CMK (cell line): ENCODE measurements around the gene PDGFD.
"Not testable (repeated sequence)": the region's sequence is repeated elsewhere in the genome, so short reads cannot be mapped to it uniquely, and the experiment has no call there.

Experiments
- DNase-seq: peaks from one replicate; pipeline ENCODE4 v3.0.0-alpha.2; 2010; ENCODE audit warnings: low read depth

PDGFD gene

DNA sequence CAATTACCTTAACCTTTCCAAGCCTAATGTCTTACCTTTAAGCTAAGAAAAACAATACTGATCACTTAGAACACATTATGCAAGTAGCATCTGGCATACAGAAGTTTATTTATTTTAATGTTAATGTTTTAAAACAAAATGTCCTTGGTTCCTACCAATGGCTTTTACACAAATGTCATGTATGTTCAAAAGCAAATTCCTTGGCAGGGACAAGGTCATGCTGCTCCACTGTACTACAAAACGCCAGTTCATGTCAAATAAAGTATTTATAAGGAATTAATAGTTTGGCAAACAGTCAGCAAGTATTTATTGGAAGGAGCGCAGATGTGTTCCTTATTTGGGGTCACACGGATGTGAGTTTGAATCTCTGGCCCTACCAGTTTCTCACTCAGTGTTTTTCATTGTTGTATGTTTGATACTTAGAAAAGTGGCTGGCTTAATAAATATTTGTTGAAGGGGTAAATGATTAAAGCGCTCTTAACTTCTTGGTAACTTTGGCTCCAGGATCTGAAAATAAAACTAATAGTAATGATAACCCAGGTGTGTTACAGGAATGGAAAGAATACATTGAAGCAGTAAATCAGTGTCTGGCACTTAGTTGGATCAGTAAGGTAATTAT lies 108.9 kb downstream of the PDGFD start:
- DNase-seq = no peak

DNA sequence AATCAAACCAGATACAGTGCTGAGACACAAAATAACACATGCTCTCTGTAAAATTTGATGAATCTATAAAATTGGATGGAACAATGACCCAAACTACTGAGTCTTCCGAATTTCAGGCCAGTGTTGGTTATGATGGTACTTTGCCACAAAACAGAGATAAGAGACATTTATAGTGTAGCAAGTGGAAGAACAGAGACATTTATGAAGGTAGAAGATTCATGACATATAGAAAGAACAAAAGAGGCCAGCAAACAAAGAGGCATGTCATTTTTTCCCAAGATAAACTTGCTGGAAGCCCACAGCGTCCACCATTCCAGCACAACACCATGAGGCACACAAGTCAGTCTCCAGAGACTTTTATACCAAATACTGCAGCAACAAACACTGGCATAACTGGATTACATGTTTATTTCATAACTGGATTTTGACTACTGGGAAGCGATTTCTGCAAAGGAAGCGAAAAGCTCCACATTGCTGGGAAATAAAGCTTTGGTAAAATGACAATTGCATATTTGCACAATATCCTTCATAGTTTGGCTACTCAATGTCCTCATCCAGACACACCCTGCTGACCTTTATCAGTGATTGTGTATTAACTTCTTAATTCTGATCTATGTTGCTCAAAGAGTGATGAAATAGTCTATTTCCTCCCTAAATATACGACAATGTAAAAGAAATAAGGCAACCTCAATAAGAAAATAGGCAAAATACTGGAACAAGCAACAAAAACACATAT lies 110.0 kb downstream of the PDGFD start:
- DNase-seq = no peak

DNA sequence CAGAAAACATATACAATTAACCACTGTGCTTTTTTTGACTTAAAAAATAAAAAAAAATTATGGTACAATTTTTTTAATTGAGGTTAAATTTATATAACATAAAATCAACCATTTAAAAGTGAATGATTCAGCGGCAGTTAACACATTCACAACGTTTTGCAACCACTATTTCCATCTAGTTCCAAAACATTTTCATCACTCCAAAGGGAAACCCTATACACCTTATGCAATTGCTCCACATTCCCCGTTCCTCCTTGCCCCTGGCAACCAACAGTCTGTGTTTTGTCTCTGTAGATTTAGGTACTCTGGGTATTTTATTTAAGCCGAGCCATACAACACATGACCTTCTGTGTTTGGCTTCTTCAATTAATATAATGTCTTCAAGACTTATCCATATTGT lies 112.2 kb downstream of the PDGFD start:
- no peak for DNase-seq

GRCh38 chr11:104049116-104049515 lies 114.8 kb downstream of the PDGFD start:
- DNase-seq = no peak

DNA sequence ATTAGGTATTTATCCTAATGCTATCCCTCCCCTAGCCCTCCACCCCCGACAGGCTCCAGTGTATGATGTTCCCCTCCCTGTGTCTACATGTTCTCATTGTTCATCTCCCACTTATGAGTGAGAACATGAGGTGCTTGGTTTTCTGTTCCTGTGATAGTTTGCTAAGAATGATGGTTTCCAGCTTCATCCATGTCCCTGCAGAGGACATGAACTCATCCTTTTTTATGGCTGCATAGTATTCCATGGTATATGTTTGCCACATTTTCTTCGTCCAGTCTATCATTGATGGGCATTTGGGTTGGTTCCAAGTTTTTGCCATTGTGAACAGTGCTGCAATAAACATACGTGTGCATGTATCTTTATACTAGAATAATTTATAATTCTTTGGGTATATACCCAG lies 117.1 kb downstream of the PDGFD start:
- not testable (repeated sequence) for DNase-seq

DNA sequence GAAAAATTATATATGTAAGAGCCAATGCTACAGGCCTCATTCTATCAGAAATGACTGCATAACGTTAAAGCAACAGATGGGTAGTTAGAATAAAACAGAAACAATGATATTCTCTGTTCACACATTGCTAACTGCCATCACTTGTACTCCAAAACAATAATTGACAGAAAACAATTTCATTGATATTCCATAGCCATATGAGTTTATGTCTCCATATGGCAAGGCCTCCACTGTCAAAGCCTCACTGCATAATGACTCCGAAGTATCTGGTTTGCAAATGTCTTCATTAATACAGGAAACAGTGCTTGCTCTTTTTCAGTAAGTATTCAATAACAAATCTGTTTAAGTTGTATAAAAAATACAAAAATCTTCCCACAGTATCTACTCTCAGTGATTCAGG lies 117.6 kb downstream of the PDGFD start:
- no peak for DNase-seq

GRCh38 chr11:104043678-104044239 lies 120.2 kb downstream of the PDGFD start:
- no peak for DNase-seq

DNA sequence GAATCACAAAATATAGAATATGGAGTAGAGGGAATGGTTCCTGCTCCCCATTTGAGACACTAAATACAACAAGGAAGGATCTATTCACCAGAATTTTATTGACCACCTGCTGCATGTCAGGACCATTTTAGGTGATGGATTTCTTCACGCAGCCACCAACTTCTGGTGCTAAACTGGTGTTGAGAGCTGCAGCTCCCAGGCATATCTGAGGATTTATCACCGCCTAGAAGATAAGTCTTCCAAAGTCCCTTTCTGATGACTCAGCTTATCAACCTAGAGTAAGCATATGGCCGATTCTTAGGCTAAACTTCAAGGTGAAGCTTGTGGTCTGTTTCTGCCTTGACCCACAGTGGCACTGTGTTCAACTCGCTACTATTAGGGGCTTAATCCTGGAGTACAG lies 120.8 kb downstream of the PDGFD start:
- no peak for DNase-seq

DNA sequence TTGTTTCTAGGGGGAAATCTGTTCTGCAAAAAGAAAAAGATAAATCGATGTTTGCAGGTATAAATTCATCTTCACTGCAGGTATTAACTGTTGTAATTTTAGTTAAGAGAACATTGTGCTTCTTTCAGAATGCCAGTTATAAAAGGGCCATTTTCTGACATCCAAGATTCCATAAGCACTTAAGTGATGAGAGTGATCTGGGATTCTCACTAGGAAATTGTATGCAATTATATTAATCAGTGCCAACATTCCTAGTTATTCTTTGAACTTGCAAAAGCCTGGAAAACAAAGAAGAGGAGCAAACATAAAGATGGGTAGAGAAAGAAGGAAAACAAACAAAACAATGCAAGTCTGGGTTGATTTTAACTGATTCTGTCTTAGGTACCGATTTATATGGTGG lies 122.2 kb downstream of the PDGFD start:
- DNase-seq = no peak

- no peak for DNase-seq
Observed at GRCh38 chr11:104036995-104037394, 127.0 kb downstream of the PDGFD start.

DNA sequence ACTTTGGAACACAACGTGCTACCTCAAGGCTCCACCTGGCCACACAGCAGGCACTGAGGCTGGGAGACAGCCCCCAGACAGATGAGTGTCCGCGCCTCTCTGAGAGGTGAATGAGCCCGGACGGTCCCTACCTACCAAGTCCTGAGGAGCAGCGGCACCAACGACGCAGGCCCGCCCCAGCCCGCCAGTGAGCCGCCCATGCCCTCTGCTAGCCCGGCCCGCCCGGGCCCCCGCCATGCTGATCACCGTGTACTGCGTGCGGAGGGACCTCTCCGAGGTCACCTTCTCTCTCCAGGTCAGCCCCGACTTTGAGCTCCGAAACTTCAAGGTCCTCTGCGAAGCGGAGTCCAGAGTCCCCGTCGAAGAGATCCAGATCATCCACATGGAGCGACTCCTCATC lies 127.4 kb downstream of the PDGFD start, which contains the start of gene DDI1:
Gene DDI1 (plus strand): TSS at position 53 of the 400 bp plus-strand sequence. CDS start 183 bp downstream, at position 236.
- DNase-seq = no peak

- DNase-seq = no peak
Observed at GRCh38 chr11:104033561-104033960, 130.4 kb downstream of the PDGFD start.

GRCh38 chr11:104033134-104033533 lies 130.8 kb downstream of the PDGFD start:
- no peak for DNase-seq

- no peak for DNase-seq
Observed at GRCh38 chr11:104028476-104029263, 135.3 kb downstream of the PDGFD start.

GRCh38 chr11:104024572-104024971 lies 139.4 kb downstream of the PDGFD start:
- no peak for DNase-seq

DNA sequence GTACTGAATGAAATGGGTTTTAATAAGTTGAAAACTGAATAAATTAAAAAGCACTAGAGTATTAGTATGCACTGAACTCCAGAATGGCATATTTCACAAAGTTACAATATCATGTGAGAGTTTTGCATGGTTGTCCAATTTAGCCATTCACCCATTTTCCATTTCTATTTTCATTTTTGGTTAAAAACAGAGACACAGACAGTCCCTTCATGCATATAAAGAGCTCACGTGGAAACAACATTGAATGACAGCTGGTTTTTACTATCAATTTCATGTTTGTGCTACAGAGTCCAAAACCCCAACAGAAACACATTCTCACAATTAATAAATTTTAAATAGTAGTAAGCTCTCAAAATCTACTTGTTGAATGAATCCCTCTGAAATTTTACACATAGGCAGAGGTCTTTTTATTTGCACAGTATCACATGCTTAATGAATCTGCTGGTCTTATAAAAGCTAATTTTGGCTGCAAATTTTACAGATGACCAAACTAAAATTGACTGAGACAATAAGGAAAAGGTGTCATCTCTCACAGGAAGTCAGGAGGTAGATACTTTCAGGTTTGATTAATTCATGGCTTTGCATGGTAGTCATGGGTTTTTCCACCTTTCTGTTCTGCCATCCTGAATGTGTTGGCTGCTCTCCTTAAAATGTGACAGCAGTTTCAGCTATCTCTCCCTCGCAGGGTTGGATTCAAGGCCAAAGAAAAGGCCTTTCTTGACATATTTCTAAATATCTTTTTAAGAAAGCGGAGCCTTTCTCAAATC lies 148.1 kb downstream of the PDGFD start:
- DNase-seq = no peak

DNA sequence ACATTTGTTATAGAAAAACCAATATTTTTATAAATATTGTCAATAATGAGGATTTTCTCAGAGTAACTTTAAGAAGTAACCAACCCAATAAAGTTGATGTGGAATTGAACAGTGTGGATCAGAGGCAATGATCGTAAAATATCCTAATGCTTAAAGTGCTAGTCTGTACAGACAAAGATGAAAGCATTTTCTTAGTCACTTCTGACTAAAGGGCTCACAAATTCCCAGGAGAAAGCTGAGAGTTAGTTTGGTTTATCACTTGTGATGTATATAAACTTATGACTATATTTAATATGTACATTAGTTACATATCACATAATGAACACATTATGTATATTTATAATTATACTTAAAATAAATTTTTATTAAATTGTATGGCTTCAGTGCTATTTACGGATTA lies 152.9 kb downstream of the PDGFD start:
- no peak for DNase-seq

- no peak for DNase-seq
Observed at GRCh38 chr11:104009744-104010143, 154.2 kb downstream of the PDGFD start.

DNA sequence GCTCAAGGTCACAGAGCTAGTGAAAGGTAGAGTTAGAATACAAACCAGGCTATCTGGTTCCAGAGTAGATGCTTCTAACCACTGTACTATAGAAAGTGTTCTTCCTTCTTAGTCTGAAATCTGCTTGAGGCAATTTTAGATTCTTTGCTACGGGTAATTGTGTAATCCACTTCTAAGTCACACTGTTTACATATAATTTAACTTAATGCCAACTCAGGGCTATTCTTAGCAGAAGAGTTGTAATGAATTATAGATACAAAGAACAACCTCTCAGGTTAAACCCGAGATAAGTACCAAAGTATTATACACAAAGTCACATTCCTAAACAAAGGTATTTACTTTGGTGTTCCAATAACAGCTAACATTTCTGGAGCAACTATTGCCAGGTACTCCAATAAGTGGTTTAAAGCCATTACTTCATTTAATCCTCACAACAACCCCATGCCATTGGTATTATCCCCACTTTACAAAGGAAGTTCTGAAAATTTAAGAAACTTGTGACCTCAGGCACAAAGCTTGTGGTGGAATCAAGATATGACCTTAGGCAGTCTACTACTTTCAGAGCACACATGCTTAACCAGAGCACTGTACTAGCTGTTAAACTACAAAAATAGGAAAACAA lies 158.6 kb downstream of the PDGFD start:
- DNase-seq = no peak

DNA sequence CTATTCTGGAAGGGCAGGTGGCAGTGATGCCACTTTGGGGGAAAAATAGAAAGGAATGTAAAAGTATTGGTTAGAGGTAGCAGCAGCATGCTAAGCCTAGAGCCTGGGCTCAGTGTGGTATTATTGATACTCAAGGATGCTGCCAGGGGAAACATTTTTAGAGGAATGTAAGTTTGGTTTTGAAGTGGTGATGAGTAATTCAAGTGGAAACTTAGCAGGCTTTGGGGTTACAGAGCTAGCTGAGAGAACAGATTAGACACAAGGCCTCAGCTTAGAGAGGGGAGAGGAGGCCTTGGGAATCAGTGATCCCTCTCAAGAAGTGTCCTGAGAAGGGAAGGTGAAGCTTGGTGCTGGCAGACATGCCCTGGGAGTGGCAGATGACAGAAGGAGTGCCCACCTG lies 160.5 kb downstream of the PDGFD start:
- DNase-seq = no peak

DNA sequence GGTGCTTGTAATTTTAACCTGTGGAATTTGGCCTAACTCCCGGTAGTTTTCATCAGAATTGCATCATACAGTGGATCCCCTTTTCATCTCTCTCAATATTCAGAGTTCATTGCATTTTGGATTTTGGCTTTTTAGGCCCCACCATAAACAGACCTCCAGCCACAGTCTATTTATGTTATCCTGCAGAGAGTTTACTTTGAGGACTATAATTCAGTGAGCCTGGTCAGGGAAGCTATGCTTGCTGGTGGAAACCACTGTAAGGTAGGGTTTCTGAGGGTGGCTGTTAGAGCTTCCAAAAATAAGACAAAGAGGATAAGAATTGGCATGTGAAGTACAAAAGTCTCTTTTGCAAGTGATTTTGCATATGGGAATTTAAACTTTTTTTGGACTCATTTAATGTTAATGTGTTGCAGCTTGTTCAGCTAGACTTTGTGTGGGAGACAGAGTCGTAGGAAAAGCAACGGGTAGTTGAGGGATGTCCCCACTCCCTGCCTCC lies 162.3 kb downstream of the PDGFD start:
- DNase-seq = no peak
